ENCODE results near the gene PRMT7.

Gene PRMT7

GRCh38 chr16:68350813-68351350 lies 40.1 kb downstream of the PRMT7 start:
- DNase-seq: no peak

GRCh38 chr16:68351463-68351862 lies 40.6 kb downstream of the PRMT7 start:
- no peak for DNase-seq

GRCh38 chr16:68351991-68352431 lies 41.2 kb downstream of the PRMT7 start:
- no peak for DNase-seq

GRCh38 chr16:68353366-68353765 lies 42.5 kb downstream of the PRMT7 start:
- no peak for DNase-seq

- no peak for DNase-seq
These were observed 44.0 kb downstream of the PRMT7 start for GRCh38 chr16:68354816-68355215.

GRCh38 chr16:68355447-68356248 lies 44.8 kb downstream of the PRMT7 start:
- DNase-seq: no peak

- peak; percentile 63 for DNase-seq
These were observed 45.6 kb downstream of the PRMT7 start for GRCh38 chr16:68356249-68356918.

GRCh38 chr16:68356919-68357286 lies 46.1 kb downstream of the PRMT7 start:
- no peak for DNase-seq

- no peak for DNase-seq
These were observed 46.7 kb downstream of the PRMT7 start for GRCh38 chr16:68357521-68357922.

- no peak for DNase-seq
These were observed 47.1 kb downstream of the PRMT7 start for GRCh38 chr16:68357923-68358322.

GRCh38 chr16:68358951-68359350 lies 48.1 kb downstream of the PRMT7 start:
- no peak for DNase-seq

- DNase-seq: no peak
These were observed 48.8 kb downstream of the PRMT7 start for GRCh38 chr16:68359398-68360191.

GRCh38 chr16:68360547-68360946 lies 49.7 kb downstream of the PRMT7 start:
- DNase-seq: no peak

- no peak for DNase-seq
These were observed 50.1 kb downstream of the PRMT7 start for GRCh38 chr16:68360956-68361355.

GRCh38 chr16:68361485-68361884 lies 50.7 kb downstream of the PRMT7 start:
- DNase-seq: no peak

- no peak for DNase-seq
These were observed 51.6 kb downstream of the PRMT7 start for GRCh38 chr16:68362262-68362913.

- DNase-seq: no peak
These were observed 52.3 kb downstream of the PRMT7 start for GRCh38 chr16:68362947-68363657.

GRCh38 chr16:68363658-68364521 lies 53.1 kb downstream of the PRMT7 start:
- DNase-seq: no peak

- DNase-seq: no peak
These were observed 53.8 kb downstream of the PRMT7 start for GRCh38 chr16:68364561-68364998.

GRCh38 chr16:68365167-68365817 lies 54.5 kb downstream of the PRMT7 start:
- DNase-seq: no peak

All from stimulated activated naive CD4-positive, alpha-beta T cell treated with Interleukin-2 at 50 U/mL for 16 hours (primary cell).